ENCODE data around the gene CAPN3.

Gene CAPN3

GRCh38 chr15:42457445-42458442, 98.4 kb downstream of the CAPN3 start:
- DNase-seq = no peak

- no peak for DNase-seq
Measured at GRCh38 chr15:42461261-42461660, 102.0 kb downstream of the CAPN3 start.

Data from NCI-H146 (cell line).